SK-N-MC (cell line): Measurements from ENCODE around the gene TRMT112.

Source experiments
- EZH2 ChIP-seq: fragments of 200-600 bp; sonication (generic); IDR thresholded peaks from one replicate; pipeline ENCODE4 v1.6.1; 2017; ENCODE audit warnings: antibody characterized with exemption
- FOXP2 ChIP-seq: optimal IDR thresholded peaks from 2 replicates; pipeline ENCODE3; 2011; ENCODE audit warnings: mild to moderate bottlenecking, moderate library complexity; ENCODE audit not compliant: insufficient read depth; ENCODE audit errors: extremely low read length, control extremely low read depth
- POLR2AphosphoS5 ChIP-seq: IDR thresholded peaks from 2 replicates; pipeline ENCODE4 v1.6.1; 2012; ENCODE audit warnings: mild to moderate bottlenecking, low read depth, low read length, borderline replicate concordance

DNA sequence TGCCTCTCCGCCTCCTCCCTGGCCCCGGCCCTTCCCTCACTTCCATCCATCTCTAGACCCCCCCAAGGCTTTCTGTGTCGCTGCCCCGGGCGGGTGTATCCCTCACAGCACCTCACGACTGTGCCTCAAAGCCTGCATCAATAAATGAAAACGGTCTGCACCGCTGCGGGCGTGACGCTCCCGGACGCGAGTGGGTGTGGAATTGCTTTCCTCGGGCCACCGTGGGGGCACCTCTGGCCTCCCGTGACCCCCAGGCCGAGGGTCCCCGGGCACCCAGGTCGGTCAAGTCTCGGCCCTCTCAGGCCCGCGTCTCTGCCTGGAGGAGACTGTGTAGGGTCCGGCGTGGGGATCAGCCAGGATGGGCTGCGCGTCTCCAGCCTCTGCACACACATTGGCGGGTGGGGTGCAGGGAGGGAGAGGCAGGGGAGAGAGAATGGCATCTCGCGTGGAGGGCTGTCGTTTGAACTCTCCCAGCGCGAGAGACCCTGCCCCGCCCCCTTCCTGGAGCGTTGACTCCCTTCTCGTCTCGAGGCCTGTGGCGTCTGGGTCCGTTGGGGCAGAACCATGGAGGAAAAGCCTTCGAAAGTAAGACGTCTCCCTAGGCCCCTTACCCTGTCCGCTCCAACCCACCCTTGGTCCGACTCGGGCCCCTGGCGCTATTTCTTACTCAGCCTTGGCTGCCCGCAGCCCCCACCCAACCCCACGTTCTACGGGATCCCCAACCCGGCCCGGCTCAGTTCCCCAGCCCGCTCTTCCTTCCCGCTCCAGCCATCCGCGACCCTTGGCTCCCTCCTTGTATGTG, 17.3 kb downstream of the TRMT112 start, which contains the start of gene CATSPERZ:
- no peak for TF ChIP-seq POLR2AphosphoS5
- no peak for TF ChIP-seq FOXP2
- TF ChIP-seq EZH2: no peak
